ENCODE data around the gene CACNA1C.

The CACNA1C gene

DNA sequence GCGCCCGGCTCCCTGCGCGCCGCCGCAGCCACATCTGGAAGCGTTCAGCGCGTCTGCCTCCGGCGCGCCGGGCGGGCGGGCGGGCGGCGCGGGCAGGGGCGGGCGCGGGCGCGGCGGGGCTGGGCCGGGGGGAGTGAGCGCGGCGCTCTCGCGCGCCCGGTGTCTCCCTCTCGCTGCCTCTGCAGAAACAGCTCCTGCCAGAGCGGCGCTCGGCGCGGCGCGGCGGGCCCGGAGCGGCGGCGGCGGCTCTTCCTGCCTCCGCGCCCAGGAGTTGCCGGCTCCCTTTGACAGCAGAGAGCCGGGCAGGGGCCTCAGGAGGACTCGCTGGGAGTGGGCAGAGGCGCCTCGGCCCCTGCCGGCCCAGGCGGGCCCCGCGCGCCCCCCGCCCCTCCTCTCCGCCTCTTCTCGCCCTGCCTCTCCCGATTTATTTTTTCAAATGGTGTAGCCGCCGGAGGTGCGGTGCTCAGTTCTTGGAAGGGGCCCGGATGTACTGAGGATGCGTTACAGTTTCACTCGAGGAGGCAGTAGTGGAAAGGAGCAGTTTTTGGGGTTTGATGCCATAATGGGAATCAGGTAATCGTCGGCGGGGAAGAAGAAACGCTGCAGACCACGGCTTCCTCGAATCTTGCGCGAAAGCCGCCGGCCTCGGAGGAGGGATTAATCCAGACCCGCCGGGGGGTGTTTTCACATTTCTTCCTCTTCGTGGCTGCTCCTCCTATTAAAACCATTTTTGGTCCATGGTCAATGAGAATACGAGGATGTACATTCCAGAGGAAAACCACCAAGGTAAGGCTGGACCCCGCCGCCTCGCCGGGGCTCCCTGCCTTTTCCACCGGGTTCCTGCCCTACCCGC lies at the start of gene CACNA1C:
Gene CACNA1C (plus strand): TSS at position 162 of the 853 bp plus-strand sequence. CDS start 576 bp downstream, at position 738.
- no peak for DNase-seq

- DNase-seq: peak in 1 of 2 donors; percentile 17
Observed at GRCh38 chr12:2003676-2004112, 49.1 kb upstream of the CACNA1C start.

DNA sequence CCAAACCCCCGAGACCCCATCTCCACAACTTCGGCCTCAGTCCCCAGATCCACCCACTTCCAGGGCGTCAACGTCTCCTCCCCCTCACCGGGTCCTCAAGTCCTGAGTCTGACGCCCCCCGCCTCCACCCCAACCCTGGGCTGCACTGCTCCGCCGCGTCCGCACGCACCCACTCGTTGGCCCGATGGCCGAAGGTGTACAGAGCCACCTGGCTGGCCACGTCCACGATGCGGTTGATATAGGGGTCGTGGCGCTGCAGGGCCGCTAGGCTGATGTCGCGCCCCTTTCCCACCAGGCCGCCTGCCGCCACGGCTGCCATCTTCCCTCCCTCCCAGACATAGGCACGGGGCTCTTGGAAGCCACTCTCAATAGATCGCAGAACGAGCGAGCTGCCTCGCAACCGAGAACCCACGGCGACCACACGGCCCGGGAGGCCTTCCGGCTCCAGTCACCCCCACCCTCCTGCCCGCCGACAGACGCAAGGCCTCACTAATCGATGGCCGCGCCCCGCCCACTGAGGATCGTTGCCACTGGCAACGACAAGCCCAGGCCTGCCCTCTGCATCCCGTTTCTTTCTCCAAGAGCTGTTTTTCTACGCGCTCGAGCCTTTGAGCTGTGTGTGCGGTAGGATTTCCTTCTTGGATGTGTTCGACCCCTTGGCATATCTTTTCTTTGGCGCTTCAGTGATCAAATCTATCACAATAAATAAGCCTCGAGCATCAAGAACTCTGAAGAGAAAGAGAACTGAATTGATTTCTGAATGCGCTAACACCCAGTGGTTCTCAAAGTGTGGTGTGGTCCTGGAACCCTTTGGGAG lies 48.5 kb upstream of the CACNA1C start, which contains the start of gene DCP1B:
Gene DCP1B (minus strand): TSS at position 345 of the 817 bp plus-strand sequence. CDS start 26 bp downstream, at position 319.
- peak; percentile 92 to 93 for DNase-seq

GRCh38 chr12:2008677-2009076 lies 44.1 kb upstream of the CACNA1C start:
- DNase-seq: no peak

- no peak for DNase-seq
Observed at GRCh38 chr12:2009623-2010022, 43.2 kb upstream of the CACNA1C start.

- DNase-seq: no peak
Observed at GRCh38 chr12:2011643-2012607, 40.9 kb upstream of the CACNA1C start.

DNA sequence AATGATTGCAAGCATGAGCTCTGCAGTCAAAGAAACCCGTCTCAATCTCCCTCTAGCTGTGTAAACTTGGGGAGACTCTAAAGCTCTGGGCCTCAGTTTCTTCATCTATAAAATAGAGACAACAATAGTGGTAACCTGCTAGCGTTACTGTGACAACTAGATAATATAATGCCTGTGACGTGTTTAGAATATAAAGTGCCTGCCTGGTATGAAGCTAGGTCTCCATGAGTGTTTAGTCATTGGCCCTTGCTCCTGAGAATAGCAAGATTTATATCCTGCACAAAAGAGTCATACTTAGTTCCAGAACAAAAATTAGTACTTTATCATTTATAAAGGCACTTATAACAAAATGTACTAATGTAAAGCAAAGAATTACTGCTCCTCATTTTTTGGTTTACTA lies 39.7 kb upstream of the CACNA1C start:
- no peak for DNase-seq

DNA sequence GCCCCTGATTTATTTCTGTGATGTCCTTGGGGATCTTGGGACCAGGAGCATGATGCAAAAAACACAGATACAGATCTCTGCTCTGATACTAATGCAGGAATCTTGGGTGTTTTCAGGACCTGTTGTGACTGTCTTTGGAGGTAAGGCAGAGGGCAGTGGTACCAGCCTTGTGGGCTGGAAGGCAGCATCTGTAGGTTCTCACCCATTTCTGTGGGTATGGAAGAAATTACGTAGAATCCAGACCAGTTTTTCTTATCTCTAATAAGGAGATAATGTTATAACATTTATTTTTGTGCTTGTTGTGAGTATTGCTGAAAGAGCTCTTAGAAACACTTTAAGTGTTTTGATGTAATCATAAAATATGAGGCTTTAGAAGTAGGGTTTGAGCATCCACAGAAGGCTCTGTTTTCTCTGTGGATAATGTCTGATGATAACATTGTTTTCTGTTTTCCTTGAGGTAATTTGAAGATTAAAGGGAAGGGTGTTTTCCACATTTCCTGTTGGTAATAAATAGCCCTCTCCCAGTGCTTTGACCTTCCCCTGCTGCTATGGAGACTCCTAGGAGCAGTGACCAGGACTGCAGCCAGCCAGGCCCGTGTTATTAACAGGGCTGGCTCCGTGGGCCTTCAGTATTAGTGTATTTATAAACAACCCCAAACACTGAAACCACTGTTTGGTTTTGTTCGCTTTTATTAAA lies 39.1 kb upstream of the CACNA1C start:
- no peak for DNase-seq

DNA sequence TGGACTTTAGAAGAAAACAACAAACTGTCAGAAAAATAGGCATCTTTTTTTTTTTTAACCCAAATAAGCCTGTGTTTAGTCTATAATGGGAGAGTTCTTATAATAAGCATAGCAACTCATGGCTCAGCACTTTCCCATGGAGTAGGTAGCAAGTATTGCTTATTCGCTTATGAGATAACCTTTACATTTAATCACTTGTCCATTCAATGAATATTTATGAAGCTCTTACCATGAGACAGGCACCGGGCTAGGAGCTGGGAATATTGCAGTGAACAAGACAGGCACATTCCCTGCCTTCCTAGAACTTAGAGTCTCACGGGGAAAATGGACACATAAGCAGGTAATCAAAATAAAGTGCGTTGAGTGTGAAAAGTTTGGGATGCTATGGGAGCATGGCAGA lies 38.6 kb upstream of the CACNA1C start:
- DNase-seq: no peak

DNA sequence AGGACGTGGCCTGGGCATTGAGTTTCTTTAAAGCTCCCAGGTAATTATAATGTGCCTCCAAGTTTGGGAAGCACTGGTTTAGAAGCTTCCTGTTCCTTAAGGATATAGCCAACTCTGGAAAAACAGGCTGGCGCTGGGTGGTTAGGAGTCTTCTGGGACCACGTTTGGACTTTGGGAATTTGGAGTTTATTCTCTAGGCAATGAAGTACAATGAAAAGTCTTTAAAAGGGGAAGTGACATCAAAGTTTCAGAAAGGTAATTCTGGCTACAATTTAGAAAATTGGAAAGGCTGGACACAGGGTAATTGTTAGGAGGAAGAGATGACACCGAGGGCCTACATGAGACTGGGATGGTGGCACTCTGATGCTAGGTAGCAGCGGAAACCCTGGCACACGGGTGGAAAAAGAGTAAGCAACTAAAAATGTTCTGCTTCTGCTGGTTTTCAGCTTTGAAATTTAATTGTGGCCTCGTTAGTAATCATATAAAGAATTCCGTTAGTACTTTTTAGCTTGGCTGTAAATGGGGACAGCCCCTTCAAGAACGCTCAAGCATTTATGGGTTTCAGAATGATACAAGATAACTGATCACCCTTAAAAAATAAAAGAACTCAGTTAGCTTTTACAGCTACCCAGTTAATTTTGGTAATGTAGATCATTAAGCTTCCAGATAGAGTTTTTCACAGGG lies 35.8 kb upstream of the CACNA1C start:
- DNase-seq: no peak

DNA sequence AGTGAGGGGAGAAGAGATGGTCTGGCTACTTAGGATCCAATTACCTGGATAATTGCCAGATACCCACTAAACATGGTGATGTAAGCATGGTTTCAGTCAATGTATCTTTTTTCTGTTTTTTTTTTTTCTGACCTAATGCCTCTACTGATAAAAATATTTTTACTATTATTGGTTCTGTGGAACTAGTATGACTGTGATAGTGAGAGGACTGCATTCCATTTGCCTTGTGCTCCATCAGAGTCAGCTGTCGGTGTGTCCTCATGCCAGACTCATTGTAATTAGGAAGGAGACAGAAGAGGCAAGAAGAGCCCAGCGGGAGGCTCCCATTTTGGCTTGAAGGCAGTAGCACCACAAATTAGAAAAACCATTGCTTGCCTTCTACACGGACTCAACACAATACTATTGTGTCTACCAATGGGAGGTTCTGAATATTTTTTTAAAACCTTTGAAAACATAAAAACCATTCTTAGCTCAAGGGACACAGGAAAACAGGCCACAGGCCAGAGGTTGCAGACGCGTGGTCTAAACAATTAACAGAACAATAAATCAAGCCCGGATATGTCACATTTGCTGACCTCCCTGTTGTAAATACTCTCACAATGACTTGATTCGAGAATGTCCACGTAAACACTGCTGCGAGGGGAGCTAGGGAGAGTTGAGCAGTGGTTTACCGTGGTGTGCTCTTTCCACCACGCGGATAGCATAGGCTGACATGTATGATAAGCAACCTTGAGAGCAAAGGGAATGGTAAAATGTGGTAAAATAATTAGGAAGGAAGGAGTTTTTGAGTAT lies 35.0 kb upstream of the CACNA1C start:
- DNase-seq: no peak

DNA sequence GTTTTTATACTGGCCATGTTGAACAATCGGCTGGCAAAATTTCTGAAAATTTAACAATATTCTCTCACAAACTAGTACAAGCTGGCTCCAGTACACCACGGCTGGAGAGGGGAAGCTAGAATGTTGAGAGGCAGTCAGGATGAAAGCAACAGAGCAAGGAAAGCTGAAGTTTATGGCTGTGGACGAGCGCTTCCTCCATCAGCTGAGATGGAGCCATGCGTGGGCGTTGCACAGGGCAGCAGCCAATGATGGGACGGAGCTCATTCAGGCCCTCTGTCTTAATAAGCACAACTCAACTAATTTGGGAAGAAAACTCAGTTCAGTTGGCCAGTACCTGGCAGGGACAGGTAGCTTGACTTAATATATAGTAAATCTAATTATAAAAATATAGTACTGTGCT lies 34.4 kb upstream of the CACNA1C start:
- no peak for DNase-seq

DNA sequence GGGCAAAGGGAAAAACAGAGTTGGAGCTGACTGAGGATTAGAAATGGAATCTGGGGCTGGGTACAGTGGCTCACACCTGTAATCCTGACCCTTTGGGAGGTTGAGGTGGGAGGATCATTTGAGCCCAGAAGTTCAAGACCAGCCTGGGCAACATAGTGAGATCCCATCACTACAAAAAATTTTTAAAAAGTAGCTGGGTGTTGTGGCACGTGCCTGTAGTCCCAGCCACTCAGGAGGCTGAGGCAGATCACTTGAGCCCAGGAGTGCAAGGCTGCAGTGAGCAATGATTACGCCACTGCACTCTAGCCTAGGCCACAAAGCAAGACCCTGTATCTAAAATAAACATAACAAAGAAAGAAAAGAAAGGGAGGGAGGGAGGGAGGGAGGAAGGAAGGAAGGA lies 33.7 kb upstream of the CACNA1C start:
- DNase-seq: no peak

GRCh38 chr12:2020511-2020910 lies 32.3 kb upstream of the CACNA1C start:
- no peak for DNase-seq

DNA sequence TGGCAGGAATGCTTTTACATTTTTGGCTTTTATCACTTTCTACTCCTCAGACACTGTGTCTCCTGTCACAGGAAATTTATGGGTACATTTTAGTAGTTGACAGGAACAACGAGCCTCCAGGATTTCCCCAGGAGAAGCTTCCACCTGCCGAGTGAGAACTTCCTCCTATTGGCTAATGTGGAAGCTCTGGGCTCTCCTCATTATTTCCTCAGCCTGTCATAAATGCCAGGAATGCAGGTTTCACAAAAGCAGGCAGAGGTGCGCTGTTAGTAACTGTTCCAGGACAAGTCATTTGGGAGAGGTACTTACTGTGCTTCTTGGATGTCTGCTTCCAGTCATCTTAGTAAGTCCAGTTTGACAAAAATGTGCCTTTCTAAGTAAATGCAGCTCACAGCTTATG lies 29.4 kb upstream of the CACNA1C start:
- no peak for DNase-seq

- no peak for DNase-seq
Observed at GRCh38 chr12:2027351-2027750, 25.4 kb upstream of the CACNA1C start.

DNA sequence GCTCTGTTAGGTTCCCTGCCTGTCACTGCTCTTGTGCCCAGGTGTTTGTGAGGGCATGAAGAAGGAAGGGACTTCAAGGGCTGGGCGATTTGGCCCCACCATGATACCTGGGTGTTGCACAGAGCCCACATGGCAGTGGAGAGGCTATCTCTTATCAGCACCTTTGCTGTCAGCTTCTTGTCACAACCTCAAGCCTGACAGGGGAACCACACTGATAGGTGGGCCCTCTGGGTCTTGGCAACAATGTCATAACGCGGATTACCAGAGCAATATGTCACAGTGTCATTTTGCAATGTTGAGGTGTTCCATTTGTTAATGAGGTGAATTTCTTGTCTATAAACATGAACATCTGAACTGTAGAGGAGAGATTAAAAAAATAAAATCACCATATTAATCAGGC lies 22.9 kb upstream of the CACNA1C start:
- no peak for DNase-seq

DNA sequence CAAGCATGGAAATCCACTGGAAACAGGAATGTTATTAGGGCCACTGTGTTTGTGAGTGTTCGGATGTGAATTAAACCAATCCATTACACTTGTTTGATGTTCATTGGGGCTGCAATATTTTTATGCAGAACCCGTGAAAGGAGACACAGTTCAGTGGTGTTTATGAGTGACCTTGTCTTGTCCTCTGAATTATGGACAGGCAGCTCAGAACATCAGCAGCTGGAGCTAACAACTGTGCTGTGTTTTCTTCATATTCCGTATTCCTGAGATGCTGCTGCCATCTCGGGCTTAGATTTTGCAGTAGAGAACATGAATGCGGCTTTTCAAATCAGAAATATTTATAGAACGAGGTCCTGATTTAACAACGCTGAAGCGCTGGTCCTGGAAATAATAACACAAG lies 20.3 kb upstream of the CACNA1C start:
- DNase-seq: no peak

- DNase-seq: peak; percentile 54 to 87
Observed at GRCh38 chr12:2034633-2035430, 18.0 kb upstream of the CACNA1C start.

All from inflammatory macrophage treated with lipopolysaccharide for 1 hour (primary cell).